ENCODE results near the gene PHEX. TPM values are rescaled to one million over a fixed set of nuclear protein-coding genes. Genes with fewer than 3 reads are reported as not detected.

The PHEX gene
- polyA plus RNA-seq, 1 donor from 2014 or later, result 0.59 TPM

DNA sequence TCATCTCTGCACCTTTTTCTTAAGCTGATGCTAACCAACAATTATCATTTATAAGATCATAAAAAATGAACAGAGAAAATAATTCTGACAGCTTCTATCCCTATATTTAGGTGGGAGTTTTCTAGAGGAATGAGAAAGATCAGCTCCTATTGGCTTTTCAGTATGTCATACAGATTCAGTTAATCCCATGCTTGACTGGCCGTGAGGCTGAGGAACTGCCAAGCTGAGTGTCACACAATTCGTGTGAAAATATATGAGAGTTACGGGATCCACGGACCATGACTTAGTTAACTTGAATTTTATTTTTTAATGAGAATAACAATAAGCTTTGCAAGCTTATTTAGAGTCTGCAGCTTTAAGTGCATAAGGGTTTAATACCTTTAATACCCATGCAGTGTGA, 37.5 kb downstream of the PHEX start:
- H3K4me2 ChIP-seq (ENCODE audit: low read length), result no peak overlapping the region
- no peaks in the 10 kb centered on the region for H4K20me1 ChIP-seq (ENCODE audit: insufficient read depth)
- no peaks in the 10 kb centered on the region for H3K9me2 ChIP-seq (ENCODE audit: insufficient read depth, low read length)
- H3K27ac ChIP-seq (ENCODE audit: low read length), result no peak overlapping the region
- H3K9me3 ChIP-seq (ENCODE audit: low read length), result no peaks in the 10 kb centered on the region
- H3K79me2 ChIP-seq (replicated peaks; ENCODE audit: insufficient read depth, low read length), result no peaks in the 10 kb centered on the region
- no peaks in the 10 kb centered on the region for H3F3A ChIP-seq (ENCODE audit: insufficient read depth, low read length, poor library complexity, severe bottlenecking)
- H3K36me3 ChIP-seq (ENCODE audit: insufficient read depth, low read length), result no peaks in the 10 kb centered on the region
- no peak overlapping the region for H2AFZ ChIP-seq (ENCODE audit: low read depth, low read length)
- no peaks in the 10 kb centered on the region for H3K27me3 ChIP-seq (ENCODE audit: insufficient read depth, low read depth, low read length)
- no peak for TF ChIP-seq POLR2AphosphoS5 (IDR thresholded peaks at IDR 0.05)
- TF ChIP-seq, protein P1, sequence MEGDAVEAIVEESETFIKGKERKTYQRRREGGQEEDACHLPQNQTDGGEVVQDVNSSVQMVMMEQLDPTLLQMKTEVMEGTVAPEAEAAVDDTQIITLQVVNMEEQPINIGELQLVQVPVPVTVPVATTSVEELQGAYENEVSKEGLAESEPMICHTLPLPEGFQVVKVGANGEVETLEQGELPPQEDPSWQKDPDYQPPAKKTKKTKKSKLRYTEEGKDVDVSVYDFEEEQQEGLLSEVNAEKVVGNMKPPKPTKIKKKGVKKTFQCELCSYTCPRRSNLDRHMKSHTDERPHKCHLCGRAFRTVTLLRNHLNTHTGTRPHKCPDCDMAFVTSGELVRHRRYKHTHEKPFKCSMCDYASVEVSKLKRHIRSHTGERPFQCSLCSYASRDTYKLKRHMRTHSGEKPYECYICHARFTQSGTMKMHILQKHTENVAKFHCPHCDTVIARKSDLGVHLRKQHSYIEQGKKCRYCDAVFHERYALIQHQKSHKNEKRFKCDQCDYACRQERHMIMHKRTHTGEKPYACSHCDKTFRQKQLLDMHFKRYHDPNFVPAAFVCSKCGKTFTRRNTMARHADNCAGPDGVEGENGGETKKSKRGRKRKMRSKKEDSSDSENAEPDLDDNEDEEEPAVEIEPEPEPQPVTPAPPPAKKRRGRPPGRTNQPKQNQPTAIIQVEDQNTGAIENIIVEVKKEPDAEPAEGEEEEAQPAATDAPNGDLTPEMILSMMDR (IDR thresholded peaks at IDR 0.05; ENCODE audit: poor library complexity, severe bottlenecking), result no peak
- H3K4me3 ChIP-seq (ENCODE audit: low read length), result no peak overlapping the region
- no peak overlapping the region for H3K9ac ChIP-seq (ENCODE audit: low read length)

DNA sequence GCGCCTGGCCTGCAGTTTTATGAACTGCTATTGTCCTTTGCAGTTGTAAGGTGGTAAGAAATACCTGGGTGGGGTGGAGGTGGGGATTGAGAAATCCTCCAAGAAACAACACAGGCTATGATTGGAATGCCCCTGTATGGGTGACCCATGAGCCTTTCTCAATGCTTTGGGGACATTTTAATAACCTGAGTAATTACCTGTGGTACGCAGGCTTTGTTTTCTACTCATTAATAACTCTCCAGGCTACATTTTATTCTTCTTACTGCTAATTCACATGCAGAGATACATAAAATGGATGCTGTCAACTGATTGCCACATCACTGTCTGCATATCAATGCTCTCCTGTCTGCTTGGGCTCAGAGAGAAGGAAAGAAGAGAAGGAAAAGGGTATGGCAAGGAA, 41.8 kb downstream of the PHEX start:
- Histone ChIP-seq H3K27me3 (ENCODE audit: insufficient read depth, low read depth, low read length) (no peaks in the 10 kb centered on the region), H3K9me2 (ENCODE audit: insufficient read depth, low read length) (no peaks in the 10 kb centered on the region), H3K9me3 (ENCODE audit: low read length) (no peaks in the 10 kb centered on the region), H2AFZ (ENCODE audit: low read depth, low read length) (no peak overlapping the region), H3K27ac (ENCODE audit: low read length) (peak overlapping the region; percentile 68), H3K9ac (ENCODE audit: low read length) (peak overlapping the region; percentile 20), H3K36me3 (ENCODE audit: insufficient read depth, low read length) (no peaks in the 10 kb centered on the region), H4K20me1 (ENCODE audit: insufficient read depth) (no peaks in the 10 kb centered on the region), H3K79me2 (replicated peaks; ENCODE audit: insufficient read depth, low read length) (no peaks in the 10 kb centered on the region), H3K4me3 (ENCODE audit: low read length) (no peak overlapping the region), H3K4me2 (ENCODE audit: low read length) (no peak overlapping the region), H3F3A (ENCODE audit: insufficient read depth, low read length, poor library complexity, severe bottlenecking) (no peaks in the 10 kb centered on the region)
- peak; percentile 12 for TF ChIP-seq EP300 (conservative IDR thresholded peaks at IDR 0.05; ENCODE audit: poor library complexity, severe bottlenecking)
- no peak for TF ChIP-seq POLR2AphosphoS5 (IDR thresholded peaks at IDR 0.05)
- TF ChIP-seq, protein P2, sequence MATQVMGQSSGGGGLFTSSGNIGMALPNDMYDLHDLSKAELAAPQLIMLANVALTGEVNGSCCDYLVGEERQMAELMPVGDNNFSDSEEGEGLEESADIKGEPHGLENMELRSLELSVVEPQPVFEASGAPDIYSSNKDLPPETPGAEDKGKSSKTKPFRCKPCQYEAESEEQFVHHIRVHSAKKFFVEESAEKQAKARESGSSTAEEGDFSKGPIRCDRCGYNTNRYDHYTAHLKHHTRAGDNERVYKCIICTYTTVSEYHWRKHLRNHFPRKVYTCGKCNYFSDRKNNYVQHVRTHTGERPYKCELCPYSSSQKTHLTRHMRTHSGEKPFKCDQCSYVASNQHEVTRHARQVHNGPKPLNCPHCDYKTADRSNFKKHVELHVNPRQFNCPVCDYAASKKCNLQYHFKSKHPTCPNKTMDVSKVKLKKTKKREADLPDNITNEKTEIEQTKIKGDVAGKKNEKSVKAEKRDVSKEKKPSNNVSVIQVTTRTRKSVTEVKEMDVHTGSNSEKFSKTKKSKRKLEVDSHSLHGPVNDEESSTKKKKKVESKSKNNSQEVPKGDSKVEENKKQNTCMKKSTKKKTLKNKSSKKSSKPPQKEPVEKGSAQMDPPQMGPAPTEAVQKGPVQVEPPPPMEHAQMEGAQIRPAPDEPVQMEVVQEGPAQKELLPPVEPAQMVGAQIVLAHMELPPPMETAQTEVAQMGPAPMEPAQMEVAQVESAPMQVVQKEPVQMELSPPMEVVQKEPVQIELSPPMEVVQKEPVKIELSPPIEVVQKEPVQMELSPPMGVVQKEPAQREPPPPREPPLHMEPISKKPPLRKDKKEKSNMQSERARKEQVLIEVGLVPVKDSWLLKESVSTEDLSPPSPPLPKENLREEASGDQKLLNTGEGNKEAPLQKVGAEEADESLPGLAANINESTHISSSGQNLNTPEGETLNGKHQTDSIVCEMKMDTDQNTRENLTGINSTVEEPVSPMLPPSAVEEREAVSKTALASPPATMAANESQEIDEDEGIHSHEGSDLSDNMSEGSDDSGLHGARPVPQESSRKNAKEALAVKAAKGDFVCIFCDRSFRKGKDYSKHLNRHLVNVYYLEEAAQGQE (IDR thresholded peaks at IDR 0.05; ENCODE audit: borderline replicate concordance), result no peak

DNA sequence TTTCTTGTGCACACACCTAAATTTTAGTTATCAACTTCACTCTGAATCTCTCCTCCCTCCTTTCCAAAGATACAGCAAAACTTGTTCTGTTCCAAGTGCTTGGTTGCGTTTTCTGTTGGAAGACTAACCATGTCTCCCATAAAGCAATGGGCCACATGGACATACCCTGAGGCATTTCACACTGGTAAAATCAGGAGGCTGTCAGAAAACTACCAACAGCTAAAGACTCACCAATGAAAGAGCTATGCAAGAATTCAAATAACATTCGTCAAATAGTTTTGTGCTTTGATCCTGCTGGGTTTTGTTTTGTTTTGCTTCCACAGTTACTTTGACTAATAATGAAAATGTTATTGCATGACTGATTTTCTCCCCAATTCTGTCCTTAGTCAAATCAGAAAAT, 46.0 kb downstream of the PHEX start:
- TF ChIP-seq, protein P2 (IDR thresholded peaks at IDR 0.05; ENCODE audit: borderline replicate concordance), result no peak
- TF ChIP-seq EP300 (conservative IDR thresholded peaks at IDR 0.05; ENCODE audit: poor library complexity, severe bottlenecking) (no peak), TAF1 (IDR thresholded peaks at IDR 0.05; ENCODE audit: low read depth) (no peak), POLR2AphosphoS5 (IDR thresholded peaks at IDR 0.05) (no peak), MXI1 (conservative IDR thresholded peaks at IDR 0.05; ENCODE audit: poor library complexity, severe bottlenecking) (no peak), EZH2 (IDR thresholded peaks at IDR 0.05; ENCODE audit: borderline replicate concordance, insufficient read depth, low read length, poor library complexity, severe bottlenecking) (no peak), SMC3 (conservative IDR thresholded peaks at IDR 0.05; ENCODE audit: poor library complexity) (no peak), RAD21 (conservative IDR thresholded peaks at IDR 0.05) (no peak)
- TF ChIP-seq, protein P1 (IDR thresholded peaks at IDR 0.05; ENCODE audit: poor library complexity, severe bottlenecking), result no peak
- H2AFZ ChIP-seq (ENCODE audit: low read depth, low read length), result no peak overlapping the region
- H3K9me2 ChIP-seq (ENCODE audit: insufficient read depth, low read length), result no peaks in the 10 kb centered on the region
- no peak overlapping the region for H3K9ac ChIP-seq (ENCODE audit: low read length)
- no peak overlapping the region for H3K4me2 ChIP-seq (ENCODE audit: low read length)
- no peaks in the 10 kb centered on the region for H3F3A ChIP-seq (ENCODE audit: insufficient read depth, low read length, poor library complexity, severe bottlenecking)
- no peaks in the 10 kb centered on the region for H3K9me3 ChIP-seq (ENCODE audit: low read length)
- no peak overlapping the region for H3K4me3 ChIP-seq (ENCODE audit: low read length)
- no peaks in the 10 kb centered on the region for H3K27me3 ChIP-seq (ENCODE audit: insufficient read depth, low read depth, low read length)
- H3K27ac ChIP-seq (ENCODE audit: low read length), result no peak overlapping the region
- H3K79me2 ChIP-seq (replicated peaks; ENCODE audit: insufficient read depth, low read length), result no peaks in the 10 kb centered on the region
- no peaks in the 10 kb centered on the region for H4K20me1 ChIP-seq (ENCODE audit: insufficient read depth)
- H3K36me3 ChIP-seq (ENCODE audit: insufficient read depth, low read length), result no peaks in the 10 kb centered on the region
